ENCODE measurements around the gene PRKCB. TPM values are rescaled to one million over a fixed set of nuclear protein-coding genes. Genes with fewer than 3 reads are reported as not detected.
"Not testable (repeated sequence)": the region's sequence is repeated elsewhere in the genome, so short reads cannot be mapped to it uniquely, and the experiment has no call there.

The PRKCB gene
- total RNA-seq, 1 experiment from 2014 or later, result not detected

GRCh38 chr16:23902748-23903414 lies 67.1 kb downstream of the PRKCB start:
- DNase-seq (ENCODE audit: low spot score), result no peak

- peak; percentile 52 for DNase-seq (ENCODE audit: low spot score)
These were observed 69.2 kb downstream of the PRKCB start for GRCh38 chr16:23905027-23905426.

- no peak for DNase-seq (ENCODE audit: low spot score)
These were observed 71.7 kb downstream of the PRKCB start for GRCh38 chr16:23907457-23907902.

- no peak for DNase-seq (ENCODE audit: low spot score)
These were observed 72.1 kb downstream of the PRKCB start for GRCh38 chr16:23907903-23908302.

- no peak for DNase-seq (ENCODE audit: low spot score)
These were observed 73.0 kb downstream of the PRKCB start for GRCh38 chr16:23908790-23909189.

- DNase-seq (ENCODE audit: low spot score), result no peak
These were observed 74.1 kb downstream of the PRKCB start for GRCh38 chr16:23909792-23910418.

GRCh38 chr16:23914946-23915530 lies 79.3 kb downstream of the PRKCB start:
- no peak for DNase-seq (ENCODE audit: low spot score)

- not testable (repeated sequence) for DNase-seq (ENCODE audit: low spot score)
These were observed 80.8 kb downstream of the PRKCB start for GRCh38 chr16:23916552-23916951.

- DNase-seq (ENCODE audit: low spot score), result no peak
These were observed 81.8 kb downstream of the PRKCB start for GRCh38 chr16:23917621-23918020.

GRCh38 chr16:23920446-23920845 lies 84.7 kb downstream of the PRKCB start:
- no peak for DNase-seq (ENCODE audit: low spot score)

- DNase-seq (ENCODE audit: low spot score), result no peak
These were observed 85.1 kb downstream of the PRKCB start for GRCh38 chr16:23920899-23921298.

GRCh38 chr16:23922406-23922805 lies 86.6 kb downstream of the PRKCB start:
- no peak for DNase-seq (ENCODE audit: low spot score)

- DNase-seq (ENCODE audit: low spot score), result no peak
These were observed 88.3 kb downstream of the PRKCB start for GRCh38 chr16:23924128-23924527.

- DNase-seq (ENCODE audit: low spot score), result no peak
These were observed 92.0 kb downstream of the PRKCB start for GRCh38 chr16:23927796-23928195.

GRCh38 chr16:23929237-23929636 lies 93.5 kb downstream of the PRKCB start:
- DNase-seq (ENCODE audit: low spot score), result no peak

- DNase-seq (ENCODE audit: low spot score), result no peak
These were observed 94.1 kb downstream of the PRKCB start for GRCh38 chr16:23929856-23930255.

- no peak for DNase-seq (ENCODE audit: low spot score)
These were observed 95.0 kb downstream of the PRKCB start for GRCh38 chr16:23930791-23931190.

GRCh38 chr16:23931199-23931598 lies 95.4 kb downstream of the PRKCB start:
- no peak for DNase-seq (ENCODE audit: low spot score)

GRCh38 chr16:23933650-23934049 lies 97.9 kb downstream of the PRKCB start:
- not testable (repeated sequence) for DNase-seq (ENCODE audit: low spot score)

GRCh38 chr16:23934610-23935236 lies 98.9 kb downstream of the PRKCB start:
- no peak for DNase-seq (ENCODE audit: low spot score)

- DNase-seq (ENCODE audit: low spot score), result no peak
These were observed 104.3 kb downstream of the PRKCB start for GRCh38 chr16:23940111-23940510.

GRCh38 chr16:23941025-23941424 lies 105.2 kb downstream of the PRKCB start:
- no peak for DNase-seq (ENCODE audit: low spot score)

Data from A172 (cell line).